CD4-positive, alpha-beta T cell (primary cell): ENCODE data around the gene SHOC2. TPM values are rescaled to one million over a fixed set of nuclear protein-coding genes. Genes with fewer than 3 reads are reported as not detected.

Source experiments
- ATAC-seq: fragments of 200-7000 bp; cut with Tn5 transposase; one replicate; pipeline ENCODE4 v1.10.0; 2022; ENCODE audit warnings: mild to moderate bottlenecking; ENCODE audit not compliant: poor library complexity
- CTCF ChIA-PET: fragments of 350-600 bp; sonication (Branson Sonifier 250); formaldehyde crosslinking; loops from one replicate; lab custom pipeline; 2021; ENCODE audit warnings: antibody characterized with exemption, inconsistent platforms; lab: Charles Lee
- POLR2A ChIA-PET: fragments of 350-600 bp; sonication (Branson Sonifier 250); formaldehyde crosslinking; loops from one replicate; lab custom pipeline; 2021; ENCODE audit warnings: antibody characterized with exemption, inconsistent platforms; lab: Charles Lee
- DNase-seq, 14 experiments: peaks; one replicate each; pipeline ENCODE4 v3.0.0-alpha.2; 2013 to 2020; ENCODE audit warnings: mixed read lengths in 2 of 14
- H3K27ac ChIP-seq, 2 donors: one replicate each; pipeline versions ENCODE4 v1.5.1 to v1.7.0; 2013; ENCODE audit warnings: low read length in 2 of 2, low read depth in 1 of 2, mild to moderate bottlenecking in 1 of 2
- H3K27me3 ChIP-seq, 2 experiments: 1 replicate in 1 of 2; 2 replicates in 1 of 2; pipeline versions ENCODE4 v1.6.1 to v1.7.0; 2013; ENCODE audit warnings: low read length in 2 of 2, control low read depth in 1 of 2, mild to moderate bottlenecking in 1 of 2, moderate library complexity in 1 of 2; ENCODE audit not compliant: insufficient read depth in 2 of 2, control insufficient read depth in 1 of 2
- H3K36me3 ChIP-seq: one replicate; pipeline ENCODE4 v1.6.1; 2013; ENCODE audit warnings: low read length, control low read depth; ENCODE audit not compliant: insufficient read depth
- H3K4me1 ChIP-seq: one replicate; pipeline ENCODE4 v1.6.1; 2013; ENCODE audit warnings: low read length, control low read depth; ENCODE audit not compliant: insufficient read depth
- H3K4me3 ChIP-seq: one replicate; pipeline ENCODE4 v1.5.1; 2013; ENCODE audit warnings: mild to moderate bottlenecking, low read length, moderate library complexity
- H3K9me3 ChIP-seq, 2 experiments: 1 replicate in 1 of 2; 2 replicates in 1 of 2; pipeline versions ENCODE4 v1.6.1 to v1.7.0; 2013; ENCODE audit warnings: low read length in 2 of 2, mild to moderate bottlenecking in 2 of 2, control low read depth in 1 of 2, moderate library complexity in 1 of 2; ENCODE audit not compliant: control insufficient read depth in 1 of 2, insufficient read depth in 1 of 2
- H3K27ac Mint-ChIP-seq: one replicate; pipeline ENCODE4 v1.8.0; 2020; ENCODE audit warnings: mixed read lengths
- H3K27me3 Mint-ChIP-seq: one replicate; pipeline ENCODE4 v1.8.0; 2021; ENCODE audit warnings: mixed read lengths
- H3K36me3 Mint-ChIP-seq: one replicate; pipeline ENCODE4 v1.8.0; 2021; ENCODE audit warnings: low read depth, mixed read lengths
- H3K4me1 Mint-ChIP-seq: one replicate; pipeline ENCODE4 v1.8.0; 2021; ENCODE audit warnings: low read depth, mixed read lengths
- H3K4me3 Mint-ChIP-seq: one replicate; pipeline ENCODE4 v1.8.0; 2020; ENCODE audit warnings: mild to moderate bottlenecking, mixed read lengths
- H3K9me3 Mint-ChIP-seq: one replicate; pipeline ENCODE4 v1.8.0; 2020; ENCODE audit warnings: mixed read lengths
- intact Hi-C, 2 experiments: fragments of 100-400 bp; cut with DNase I in 1 of 2; cut with micrococcal nuclease in 1 of 2; formaldehyde crosslinking; loops; one replicate each; pipeline versions ENCODE4 v1.15.1 to v1.9.0; 2023 to 2025; cut with DNase I, micrococcal nuclease
- total RNA-seq, 174 experiments: library from RNA in 2 of 174; stranded (reverse) in 2 of 174; gene quantifications; one replicate each; pipeline ENCODE4 v1.2.3 and lab custom pipeline; 2021 to 2026
- TF ChIP-seq, protein P1 (sequence below): fragments of 200-600 bp; IDR thresholded peaks from one replicate; pipeline ENCODE4 v1.8.0; 2022; ENCODE audit warnings: antibody characterized with exemption, mild to moderate bottlenecking

The SHOC2 gene
- total RNA-seq, 2 experiments from 2014 or later: 65.9 to 66.9 TPM

DNA sequence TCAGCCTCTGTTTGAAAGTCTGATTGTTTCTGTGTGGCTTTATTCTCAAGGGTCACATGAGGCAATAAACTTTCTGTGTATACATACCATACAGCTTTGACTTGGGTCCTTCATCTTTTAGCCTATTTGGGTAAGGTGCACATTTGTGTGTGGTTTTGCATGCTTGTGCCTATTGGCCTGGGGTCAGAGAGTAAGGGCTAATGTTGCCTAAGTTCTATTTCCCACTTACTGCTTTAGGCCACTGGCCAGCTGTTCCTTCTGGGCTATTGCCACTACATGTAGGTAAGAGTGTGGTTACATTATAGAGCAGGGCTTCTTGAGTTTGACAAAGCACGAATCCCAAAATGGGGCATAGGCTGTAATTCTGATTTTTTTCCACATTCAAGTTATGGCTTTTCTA, 22.2 kb upstream of the SHOC2 start:
- no peak for ATAC-seq

GRCh38 chr10:110898391-110898790, 21.0 kb upstream of the SHOC2 start:
- Mint-ChIP-seq H3K4me1 (peaks cover 48% of the 10 kb centered on the region), H3K36me3 (peaks cover 99% of the 10 kb centered on the region)
- CTCF ChIA-PET: interaction anchor here (0.7 to 1.4 kb wide), 6 partner anchors 11 to 822 kb away, joined by 3 to 4 read pairs (median 3); no protein-coding TSS in a partner anchor

More for the DNA sequence above, 22.2 kb upstream of the SHOC2 start:
- ChIA-PET CTCF (interaction anchor here (1.1 to 1.4 kb wide), 3 partner anchors 9 to 151 kb away, joined by 3 to 4 read pairs (median 4); no protein-coding TSS in a partner anchor), POLR2A (interaction anchor here (0.6 to 3.0 kb wide), 9 partner anchors 13 to 156 kb away, joined by 3 to 13 read pairs (median 4); partner anchors contain the start of genes BBIP1 and SHOC2)
- DNase-seq: no peak
- Histone ChIP-seq H3K9me3 (no peaks in the 10 kb centered on the region), H3K27me3 (no peaks in the 10 kb centered on the region), H3K27ac (no peak overlapping the region), H3K4me3 (no peak overlapping the region), H3K4me1 (no peaks in the 10 kb centered on the region), H3K36me3 (peaks cover 89% of the 10 kb centered on the region)
- Mint-ChIP-seq H3K36me3 (peaks cover 97% of the 10 kb centered on the region), H3K27ac (no peak overlapping the region), H3K9me3 (no peaks in the 10 kb centered on the region), H3K4me3 (no peak overlapping the region), H3K4me1 (peaks cover 46% of the 10 kb centered on the region), H3K27me3 (no peaks in the 10 kb centered on the region)
- TF ChIP-seq, protein P1, sequence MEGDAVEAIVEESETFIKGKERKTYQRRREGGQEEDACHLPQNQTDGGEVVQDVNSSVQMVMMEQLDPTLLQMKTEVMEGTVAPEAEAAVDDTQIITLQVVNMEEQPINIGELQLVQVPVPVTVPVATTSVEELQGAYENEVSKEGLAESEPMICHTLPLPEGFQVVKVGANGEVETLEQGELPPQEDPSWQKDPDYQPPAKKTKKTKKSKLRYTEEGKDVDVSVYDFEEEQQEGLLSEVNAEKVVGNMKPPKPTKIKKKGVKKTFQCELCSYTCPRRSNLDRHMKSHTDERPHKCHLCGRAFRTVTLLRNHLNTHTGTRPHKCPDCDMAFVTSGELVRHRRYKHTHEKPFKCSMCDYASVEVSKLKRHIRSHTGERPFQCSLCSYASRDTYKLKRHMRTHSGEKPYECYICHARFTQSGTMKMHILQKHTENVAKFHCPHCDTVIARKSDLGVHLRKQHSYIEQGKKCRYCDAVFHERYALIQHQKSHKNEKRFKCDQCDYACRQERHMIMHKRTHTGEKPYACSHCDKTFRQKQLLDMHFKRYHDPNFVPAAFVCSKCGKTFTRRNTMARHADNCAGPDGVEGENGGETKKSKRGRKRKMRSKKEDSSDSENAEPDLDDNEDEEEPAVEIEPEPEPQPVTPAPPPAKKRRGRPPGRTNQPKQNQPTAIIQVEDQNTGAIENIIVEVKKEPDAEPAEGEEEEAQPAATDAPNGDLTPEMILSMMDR: no peak
- intact Hi-C loops: loop anchor here in 1 of 2 experiments (10.0 kb wide), 1 partner anchor 592 kb away; the partner anchor contains the start of gene SMNDC1

DNA sequence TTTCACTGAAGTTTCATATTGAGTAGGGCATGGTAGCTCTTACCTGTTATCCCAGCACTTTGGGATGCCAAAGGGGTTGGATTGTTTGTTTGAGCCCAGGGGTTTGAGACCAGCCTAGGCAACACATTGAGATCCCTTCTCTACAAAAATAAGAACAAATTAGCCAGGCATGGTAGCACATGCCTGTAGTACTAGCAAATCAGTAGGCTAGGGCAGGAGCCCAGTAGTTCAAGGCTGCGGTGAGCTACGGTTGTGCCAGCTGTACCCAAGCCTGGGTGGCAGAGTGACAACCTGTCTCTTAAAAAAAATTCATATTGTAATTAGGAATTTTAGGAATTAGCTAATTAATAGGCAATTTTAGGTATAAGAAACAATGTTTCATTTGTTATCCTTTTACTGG, 18.4 kb upstream of the SHOC2 start:
- Mint-ChIP-seq H3K4me1 (peaks cover 34% of the 10 kb centered on the region), H3K27me3 (no peaks in the 10 kb centered on the region), H3K9me3 (no peaks in the 10 kb centered on the region), H3K27ac (peak overlapping the region; percentile 34), H3K4me3 (no peak overlapping the region), H3K36me3 (peaks cover 92% of the 10 kb centered on the region)
- Histone ChIP-seq H3K4me3 (no peak overlapping the region), H3K27ac (no peak overlapping the region), H3K4me1 (no peaks in the 10 kb centered on the region), H3K9me3 (no peaks in the 10 kb centered on the region), H3K36me3 (peaks cover 72% of the 10 kb centered on the region), H3K27me3 (no peaks in the 10 kb centered on the region)
- ATAC-seq: no peak
- CTCF ChIA-PET: interaction anchor here (0.9 kb wide), 1 partner anchor 12 kb away, joined by 4 read pairs; no protein-coding TSS in a partner anchor
- no peak for DNase-seq
- TF ChIP-seq, protein P1: no peak
- intact Hi-C loops: no loop called here
- POLR2A ChIA-PET: interaction anchor here (0.6 to 2.0 kb wide), 8 partner anchors 10 to 842 kb away, joined by 3 to 8 read pairs (median 4); partner anchors contain the start of genes BBIP1, PDCD4 and SHOC2

More at GRCh38 chr10:110898391-110898790, 21.0 kb upstream of the SHOC2 start:
- TF ChIP-seq, protein P1: no peak
- Mint-ChIP-seq H3K27me3 (no peaks in the 10 kb centered on the region), H3K27ac (no peak overlapping the region), H3K9me3 (no peaks in the 10 kb centered on the region), H3K4me3 (no peak overlapping the region)
- ATAC-seq (no peak), DNase-seq (no peak)
- Histone ChIP-seq H3K4me3 (no peak overlapping the region), H3K27ac (no peak overlapping the region), H3K27me3 (no peaks in the 10 kb centered on the region), H3K4me1 (no peaks in the 10 kb centered on the region), H3K36me3 (peaks cover 86% of the 10 kb centered on the region), H3K9me3 (no peaks in the 10 kb centered on the region)
- POLR2A ChIA-PET: interaction anchor here (0.9 to 3.0 kb wide), 4 partner anchors 10 to 152 kb away, joined by 3 to 13 read pairs (median 4); partner anchors contain the start of genes BBIP1 and SHOC2
- intact Hi-C loops: loop anchor here in 1 of 2 experiments (10.0 kb wide), 1 partner anchor 594 kb away; the partner anchor contains the start of gene SMNDC1
